Activated CD4-positive, CD25-positive, alpha-beta regulatory T cell treated with anti-CD3 and anti-CD28 coated beads, Interleukin-2, amount 50 U/mL, for 72 hours (primary cell): ENCODE data around the gene PCDH8.
"Not testable (repeated sequence)": the region's sequence is repeated elsewhere in the genome, so short reads cannot be mapped to it uniquely, and the experiment has no call there.

ENCODE experiments used
- DNase-seq: peaks from one replicate; pipeline ENCODE4 v3.0.0; 2021

PCDH8 gene

DNA sequence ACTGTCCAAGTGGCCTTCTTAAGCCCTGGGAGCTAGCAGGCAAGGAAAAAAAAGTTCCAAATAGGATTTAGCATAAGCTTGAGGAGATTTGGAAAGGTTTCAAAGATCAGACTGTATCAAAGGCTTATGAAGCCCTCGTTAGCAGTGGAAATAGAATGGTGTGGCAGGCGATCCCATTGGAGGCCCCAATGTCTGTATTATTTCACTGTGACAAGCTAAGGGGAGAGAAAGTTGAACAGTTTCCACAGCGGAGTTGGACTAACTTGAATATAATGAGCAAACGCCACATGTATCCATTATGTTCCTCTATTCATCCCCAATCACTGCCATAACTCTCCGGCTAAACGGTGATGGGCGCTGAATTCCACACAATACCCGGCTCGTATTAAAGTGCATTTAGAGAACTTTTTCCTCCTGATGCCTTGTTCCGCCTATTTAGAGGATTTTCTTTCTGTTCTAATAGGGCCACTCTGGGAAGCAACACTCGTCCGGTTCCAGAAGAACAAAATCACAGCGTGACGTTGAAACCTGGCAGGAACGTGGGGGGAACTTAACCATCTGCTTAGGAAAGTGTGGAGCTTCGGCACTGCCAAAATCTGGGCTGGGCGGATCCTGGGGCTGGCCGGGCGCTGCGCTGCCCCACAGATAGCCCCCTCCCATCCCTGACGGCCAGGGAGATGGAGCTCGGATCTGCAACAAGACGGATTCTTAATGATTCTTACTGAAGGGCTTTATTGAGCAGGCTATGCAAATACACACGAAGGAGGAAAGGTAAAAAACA lies 1.0 kb upstream of the PCDH8 start:
- no peak for DNase-seq

GRCh38 chr13:52847682-52848432 lies 583 bp downstream of the PCDH8 start:
- no peak for DNase-seq

GRCh38 chr13:52847322-52847681 lies 1.1 kb downstream of the PCDH8 start:
- no peak for DNase-seq

GRCh38 chr13:52846567-52847321 lies 1.7 kb downstream of the PCDH8 start:
- DNase-seq = no peak

DNA sequence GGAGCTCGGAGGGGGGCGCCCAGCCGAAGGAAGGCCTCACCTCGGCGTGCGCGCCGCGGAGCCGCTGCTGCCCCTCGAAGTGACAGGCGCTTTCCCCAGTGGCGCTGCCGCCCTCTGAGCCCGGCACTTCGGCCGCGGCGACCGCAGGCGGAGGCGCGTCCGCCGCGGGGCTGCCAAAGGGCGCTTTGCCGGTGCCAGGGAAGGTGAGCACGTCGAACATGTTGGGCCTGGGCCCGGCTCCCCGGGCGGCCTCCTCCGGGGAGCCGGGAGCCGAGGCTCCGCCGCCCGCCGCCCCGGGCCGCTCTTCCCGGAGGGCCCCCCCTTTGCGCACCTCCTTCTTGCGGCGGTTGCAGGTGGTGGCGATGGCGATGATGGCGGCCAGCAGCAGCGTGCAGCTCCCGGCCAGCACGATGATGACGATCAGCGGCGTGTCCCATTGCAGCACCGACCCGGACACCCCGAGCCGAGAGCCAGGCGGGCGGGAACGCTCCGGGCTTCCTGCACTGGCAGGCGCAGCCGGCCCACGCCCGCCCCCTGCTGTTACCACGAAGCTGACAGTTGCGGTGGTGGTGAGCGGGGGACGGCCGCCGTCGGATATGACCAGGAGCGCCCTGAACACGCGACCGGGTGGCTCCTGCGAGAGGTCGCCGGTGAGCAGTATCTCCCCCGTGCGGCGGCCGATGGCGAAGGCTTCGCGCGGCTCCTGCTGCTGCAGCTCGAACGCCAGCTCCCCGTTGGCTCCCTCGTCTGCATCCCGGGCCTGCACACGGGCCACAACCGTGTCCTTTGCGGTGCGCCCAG lies 2.5 kb downstream of the PCDH8 start:
- DNase-seq = no peak

DNA sequence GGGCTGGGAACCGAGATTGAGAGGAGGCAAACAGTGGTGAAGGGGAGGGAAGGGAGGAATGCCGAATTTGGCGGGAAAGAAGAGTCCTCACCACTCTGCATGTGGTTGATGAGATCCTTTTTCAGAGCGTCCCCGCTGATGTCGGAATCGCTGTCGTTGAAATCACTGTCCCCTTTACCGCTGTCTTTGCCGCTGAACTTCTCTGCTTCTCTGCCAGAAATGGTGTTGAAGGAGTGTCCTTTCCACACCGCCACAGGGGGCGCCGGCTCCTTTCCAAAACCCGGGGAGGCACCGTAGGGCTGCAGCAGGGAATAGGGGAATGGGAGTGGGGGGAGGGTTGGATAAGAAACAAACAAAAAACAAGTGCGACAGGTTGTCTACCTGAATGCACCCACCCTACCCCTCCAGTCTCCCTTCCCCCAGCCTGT lies 3.1 kb downstream of the PCDH8 start:
- DNase-seq = no peak

DNA sequence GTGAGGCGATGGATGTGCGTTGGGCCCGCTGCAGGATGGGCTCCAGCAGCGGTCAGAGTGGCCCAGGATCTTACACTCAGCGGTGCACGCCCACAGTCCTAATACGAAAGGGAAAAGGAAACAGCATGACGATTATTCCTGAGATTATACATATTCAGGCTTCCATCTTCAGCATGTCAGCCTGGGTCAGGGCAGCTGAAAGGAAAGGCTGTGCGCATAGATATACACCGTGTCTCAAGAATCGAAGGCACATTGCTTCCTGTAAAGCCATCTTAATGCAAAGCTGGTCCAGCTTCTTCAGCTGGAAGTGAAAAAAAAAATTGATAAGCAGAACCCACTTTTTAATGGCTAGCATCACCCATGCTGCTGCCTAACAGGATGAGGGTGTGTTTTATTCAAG lies 3.6 kb downstream of the PCDH8 start:
- DNase-seq = no peak

GRCh38 chr13:52842441-52842840 lies 6.0 kb downstream of the PCDH8 start:
- DNase-seq = no peak

DNA sequence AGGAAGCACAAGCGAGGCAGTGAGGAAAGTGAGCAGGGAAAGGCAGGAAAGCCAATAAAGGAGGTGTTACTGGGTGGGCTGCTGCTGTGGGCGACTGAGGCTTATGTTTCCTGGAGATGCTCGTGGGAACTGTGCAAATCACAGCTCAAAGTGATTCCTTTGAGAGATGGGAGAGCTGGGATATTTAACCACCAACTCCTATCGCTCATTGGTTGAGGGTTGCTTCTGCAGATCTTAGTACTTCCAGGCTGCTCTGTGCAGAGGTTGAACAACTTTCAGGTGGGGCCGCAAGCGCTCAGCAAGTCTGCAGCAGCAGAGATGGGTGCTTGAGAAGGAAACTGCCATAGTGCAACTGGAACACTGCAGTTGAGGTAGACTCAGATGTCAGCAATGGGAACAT lies 8.4 kb downstream of the PCDH8 start:
- DNase-seq = no peak

DNA sequence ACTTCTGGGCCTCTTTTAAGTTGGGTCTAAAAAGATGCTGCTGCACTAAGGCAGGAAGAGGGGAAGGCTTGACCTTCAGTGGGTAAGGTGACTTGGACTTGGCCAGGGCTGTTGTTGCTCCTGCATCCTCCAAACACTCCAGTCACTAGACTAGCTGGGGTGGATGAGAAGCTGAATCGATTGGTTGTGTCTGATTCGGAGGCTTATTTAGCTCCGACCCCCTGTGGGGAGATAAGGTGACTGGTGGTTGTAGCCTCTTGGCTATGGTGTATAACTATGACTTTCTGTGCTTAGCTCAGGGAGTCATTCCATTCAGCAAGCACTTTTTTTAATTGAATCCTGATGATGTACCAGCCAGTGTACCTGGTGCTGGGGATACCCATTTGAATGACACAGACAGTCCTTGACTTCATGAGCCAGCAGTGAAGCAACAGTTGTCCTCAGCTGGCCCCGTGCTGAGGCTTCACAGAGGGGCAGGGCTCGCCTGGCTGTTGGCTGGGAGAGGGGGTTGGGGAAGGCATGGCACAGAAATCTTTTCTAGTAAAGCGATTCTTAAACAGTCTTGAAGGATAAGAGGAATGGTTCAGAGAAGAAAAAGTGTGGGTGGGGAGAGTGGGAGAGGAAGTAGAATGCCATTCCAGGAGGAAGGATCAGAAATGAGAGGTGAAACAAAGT lies 9.9 kb downstream of the PCDH8 start:
- no peak for DNase-seq

DNA sequence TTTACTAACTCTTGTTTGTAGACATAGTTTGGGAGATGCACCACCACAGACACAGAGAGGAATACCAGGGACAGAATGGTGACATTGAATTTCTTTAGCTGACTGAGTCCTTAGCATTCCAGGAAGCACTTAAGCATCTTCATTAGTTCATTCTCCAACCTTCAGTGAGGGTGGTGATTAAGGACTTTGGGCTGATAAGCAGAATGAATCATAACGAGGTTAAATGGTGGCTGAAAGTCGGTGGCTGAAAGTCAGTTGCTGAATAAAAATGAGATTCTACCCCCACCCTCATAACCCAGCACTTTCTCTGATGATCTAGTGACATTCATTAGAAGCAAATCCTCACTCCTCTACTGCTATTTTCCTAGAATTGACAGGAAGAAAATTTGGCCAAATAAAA lies 10.6 kb downstream of the PCDH8 start:
- DNase-seq = no peak

GRCh38 chr13:52835071-52835839 lies 13.2 kb downstream of the PCDH8 start:
- no peak for DNase-seq

DNA sequence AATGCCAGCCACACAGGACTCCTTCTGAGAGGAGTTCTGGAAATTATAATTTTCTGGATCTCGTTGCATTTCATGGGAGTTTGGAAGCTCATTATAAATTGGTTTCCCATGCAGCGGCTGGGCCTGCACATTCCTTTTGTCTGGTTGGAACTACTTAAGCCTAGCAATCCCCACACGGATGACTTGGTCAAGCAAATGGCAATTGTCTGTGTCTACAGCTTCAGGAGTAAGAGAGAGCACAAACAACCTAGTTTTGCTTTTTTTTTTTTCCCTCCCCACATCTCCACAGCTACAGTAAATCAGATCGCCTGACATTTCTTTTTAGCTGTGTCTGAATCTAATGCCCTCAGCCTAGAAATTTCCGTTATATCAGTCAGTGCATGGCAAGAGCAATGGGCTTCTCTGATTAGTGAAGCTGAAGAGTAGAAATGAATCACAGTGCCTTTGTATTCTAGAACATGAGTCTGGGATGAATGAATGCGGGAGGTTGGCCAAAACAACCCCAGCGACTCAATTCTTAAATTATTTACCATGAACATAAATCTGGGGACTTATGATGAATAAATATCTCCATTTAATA lies 15.1 kb downstream of the PCDH8 start:
- DNase-seq = no peak

GRCh38 chr13:52832313-52832712 lies 16.1 kb downstream of the PCDH8 start:
- no peak for DNase-seq

- no peak for DNase-seq
Observed at GRCh38 chr13:52830946-52831345, 17.5 kb downstream of the PCDH8 start.

GRCh38 chr13:52827839-52828238 lies 20.6 kb downstream of the PCDH8 start:
- DNase-seq = no peak

- not testable (repeated sequence) for DNase-seq
Observed at GRCh38 chr13:52817886-52818285, 30.6 kb downstream of the PCDH8 start.

GRCh38 chr13:52815330-52815729 lies 33.1 kb downstream of the PCDH8 start:
- no peak for DNase-seq

GRCh38 chr13:52812941-52813340 lies 35.5 kb downstream of the PCDH8 start:
- DNase-seq = no peak

- no peak for DNase-seq
Observed at GRCh38 chr13:52811841-52812240, 36.6 kb downstream of the PCDH8 start.

DNA sequence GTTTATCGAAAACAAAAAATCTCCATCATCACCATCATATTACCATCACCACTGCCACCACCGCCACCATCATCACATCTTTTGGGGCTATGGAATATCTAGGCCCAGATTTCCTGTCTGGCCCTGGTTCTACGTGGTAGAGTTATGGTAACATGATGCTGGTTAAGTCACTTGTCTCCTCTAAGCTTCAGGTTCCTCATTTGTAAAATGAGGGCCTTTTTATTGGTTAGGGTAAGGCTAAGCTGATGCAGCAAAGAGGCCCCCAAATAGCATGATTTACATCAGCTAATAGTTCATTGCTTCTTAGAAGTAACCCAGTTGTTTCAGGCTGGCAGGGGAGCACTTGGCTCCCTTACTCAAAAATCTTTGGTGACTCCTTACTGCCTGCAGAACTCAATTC lies 37.9 kb downstream of the PCDH8 start:
- no peak for DNase-seq
